ENCODE measurements around the gene BOC. TPM values are rescaled to one million over a fixed set of nuclear protein-coding genes. Genes with fewer than 3 reads are reported as not detected.

The BOC gene
- total RNA-seq, 1 experiment from 2014 or later = 3.5 TPM

DNA sequence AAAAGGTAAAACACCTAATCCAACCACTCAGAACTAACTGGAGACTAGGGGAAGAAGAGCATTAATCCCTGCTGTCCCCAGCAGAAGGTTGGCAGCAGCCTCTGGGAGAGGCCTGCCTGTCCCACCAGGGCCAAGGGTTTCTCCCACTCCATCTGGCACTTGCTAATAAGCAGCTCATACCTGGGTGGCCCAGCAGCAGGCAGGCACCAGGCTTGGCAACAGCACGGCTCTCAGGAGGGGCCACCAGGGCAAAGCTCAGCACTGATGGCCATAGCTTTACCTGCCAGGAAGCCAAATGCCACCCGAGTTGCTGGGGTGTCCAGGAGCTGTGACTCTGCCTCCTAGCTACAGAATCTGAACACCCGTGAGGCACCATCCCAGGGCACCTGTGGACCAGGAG, 58.3 kb downstream of the BOC start:
- Histone ChIP-seq H2BK5ac (ENCODE audit: insufficient read length, low read length) (no peak overlapping the region), H3K9ac (ENCODE audit: extremely low read depth, insufficient read length, low read length) (no peak overlapping the region), H4K91ac (ENCODE audit: insufficient read length, low read depth, low read length) (no peak overlapping the region), H3K27ac (ENCODE audit: insufficient read length, low read depth, low read length) (no peak overlapping the region), H4K5ac (ENCODE audit: insufficient read length, low read depth, low read length) (no peak overlapping the region), H3K27me3 (ENCODE audit: insufficient read depth, low read length) (no peaks in the 10 kb centered on the region), H3K9me3 (ENCODE audit: control insufficient read depth, low read depth, low read length) (no peaks in the 10 kb centered on the region), H3K79me1 (ENCODE audit: insufficient read depth, low read depth, low read length, poor library complexity, severe bottlenecking) (no peaks in the 10 kb centered on the region), H2BK20ac (ENCODE audit: low read depth, low read length, poor library complexity, severe bottlenecking) (no peak overlapping the region), H2AK5ac (ENCODE audit: insufficient read length, low read length) (no peak overlapping the region), H3K23ac (ENCODE audit: insufficient read length, low read depth, low read length) (no peak overlapping the region), H2AFZ (ENCODE audit: low read length) (no peak overlapping the region), H4K8ac (replicated peaks; ENCODE audit: insufficient read length, low read depth, low read length) (no peak overlapping the region), H4K20me1 (ENCODE audit: control insufficient read depth, insufficient read depth, insufficient read length) (no peaks in the 10 kb centered on the region), H2BK120ac (ENCODE audit: low read depth, low read length, poor library complexity, severe bottlenecking) (no peak overlapping the region), H3K4me2 (ENCODE audit: insufficient read depth, insufficient read length, low read length) (no peak overlapping the region), H3K14ac (ENCODE audit: insufficient read depth, low read length) (no peak overlapping the region), H3K56ac (ENCODE audit: insufficient read length, low read depth, low read length) (no peak overlapping the region), H3K4ac (ENCODE audit: low read depth, low read length) (no peak overlapping the region), H2BK15ac (ENCODE audit: low read depth, low read length) (no peak overlapping the region), H3K4me1 (ENCODE audit: insufficient read depth, low read length) (peaks cover 10% of the 10 kb centered on the region), H3T11ph (ENCODE audit: low read length) (no peak overlapping the region), H2BK12ac (ENCODE audit: insufficient read length, low read depth, low read length) (no peak overlapping the region), H3K79me2 (ENCODE audit: insufficient read depth, low read length) (no peaks in the 10 kb centered on the region), H3K23me2 (ENCODE audit: insufficient read length, low read depth, low read length, poor library complexity, severe bottlenecking) (no peaks in the 10 kb centered on the region), H3K18ac (ENCODE audit: insufficient read length, low read depth, low read length) (no peak overlapping the region)
- Mint-ChIP-seq H3K4me3 (no peak overlapping the region), H3K9me3 (no peaks in the 10 kb centered on the region), H3K4me1 (peaks cover 45 to 52% of the 10 kb centered on the region in 2 experiments), H3K27me3 (ENCODE audit: low read depth) (no peaks in the 10 kb centered on the region), H3K36me3 (ENCODE audit: insufficient read depth in 1 of 3, low read depth in 3 of 3) (peaks cover 0 to 21% (median 14%) of the 10 kb centered on the region in 3 experiments; a peak in 5 of 7 replicates), H3K27ac (no peak overlapping the region)
- DNase-seq = no peak
- no CpG with 5 or more reads among the region's 3 CpGs for WGBS (ENCODE audit: extremely low coverage, insufficient read length, low lambda C conversion rate)
- no peak for TF ChIP-seq CTCF (conservative IDR thresholded peaks at IDR 0.05)
